Esophagus muscularis mucosa (tissue), 3 donors: ENCODE measurements around the gene ST6GALNAC6.

Experiments
- POLR2AphosphoS5 ChIP-seq, 2 donors: sonication (generic); formaldehyde crosslinking; IDR thresholded peaks; one replicate each; pipeline ENCODE4 v1.6.1; 2017; ENCODE audit warnings: antibody characterized with exemption in 2 of 2
- TF ChIP-seq, protein P1 (sequence below), 3 experiments: fragments of 200-600 bp in 2 of 3; fragments of 450-650 bp in 1 of 3; sonication (generic) in 2 of 3; IDR thresholded peaks; one replicate each; pipeline ENCODE4 v1.5.1; 2017 to 2019; ENCODE audit warnings: antibody characterized with exemption in 3 of 3, mild to moderate bottlenecking in 2 of 3, moderate library complexity in 1 of 3

DNA sequence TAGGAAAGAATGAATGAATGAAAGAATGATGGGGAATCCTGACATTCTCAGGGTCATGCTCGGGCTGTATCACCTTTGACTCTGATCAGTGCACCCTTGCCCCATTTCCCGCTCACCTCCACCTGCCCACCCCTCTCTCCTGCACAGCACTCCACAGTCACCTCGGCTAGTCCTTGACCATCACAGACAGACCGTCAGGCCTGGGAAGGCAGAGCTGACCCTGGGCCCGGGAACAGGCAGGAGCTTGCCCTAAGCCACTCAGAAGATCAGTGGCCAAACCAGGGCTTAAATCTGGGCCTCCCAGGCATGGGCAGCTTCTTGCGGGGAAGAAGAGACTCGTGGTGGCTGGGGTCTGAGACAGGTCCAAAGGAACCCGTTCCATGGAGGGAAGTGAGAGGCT is 3.6 kb downstream of the ST6GALNAC6 start:
- TF ChIP-seq, protein P1, sequence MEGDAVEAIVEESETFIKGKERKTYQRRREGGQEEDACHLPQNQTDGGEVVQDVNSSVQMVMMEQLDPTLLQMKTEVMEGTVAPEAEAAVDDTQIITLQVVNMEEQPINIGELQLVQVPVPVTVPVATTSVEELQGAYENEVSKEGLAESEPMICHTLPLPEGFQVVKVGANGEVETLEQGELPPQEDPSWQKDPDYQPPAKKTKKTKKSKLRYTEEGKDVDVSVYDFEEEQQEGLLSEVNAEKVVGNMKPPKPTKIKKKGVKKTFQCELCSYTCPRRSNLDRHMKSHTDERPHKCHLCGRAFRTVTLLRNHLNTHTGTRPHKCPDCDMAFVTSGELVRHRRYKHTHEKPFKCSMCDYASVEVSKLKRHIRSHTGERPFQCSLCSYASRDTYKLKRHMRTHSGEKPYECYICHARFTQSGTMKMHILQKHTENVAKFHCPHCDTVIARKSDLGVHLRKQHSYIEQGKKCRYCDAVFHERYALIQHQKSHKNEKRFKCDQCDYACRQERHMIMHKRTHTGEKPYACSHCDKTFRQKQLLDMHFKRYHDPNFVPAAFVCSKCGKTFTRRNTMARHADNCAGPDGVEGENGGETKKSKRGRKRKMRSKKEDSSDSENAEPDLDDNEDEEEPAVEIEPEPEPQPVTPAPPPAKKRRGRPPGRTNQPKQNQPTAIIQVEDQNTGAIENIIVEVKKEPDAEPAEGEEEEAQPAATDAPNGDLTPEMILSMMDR (IDR thresholded peaks at IDR 0.05): no peak
- TF ChIP-seq POLR2AphosphoS5 (IDR thresholded peaks at IDR 0.05): no peak
